Large intestine (tissue), 3 donors: ENCODE results near the gene DNAH11. TPM values are rescaled to one million over a fixed set of nuclear protein-coding genes. Genes with fewer than 3 reads are reported as not detected.

Source experiments
- DNase-seq, 2 donors: peaks; one replicate each; pipeline versions ENCODE4 v3.0.0 to v3.0.0-alpha.2; 2013
- H3K27ac ChIP-seq: one replicate; pipeline ENCODE4 v1.5.1; 2013; ENCODE audit warnings: low read length
- H3K27me3 ChIP-seq: 2 replicates; pipeline ENCODE4 v1.6.1; 2013; ENCODE audit warnings: low read length; ENCODE audit not compliant: control insufficient read depth, insufficient read depth
- H3K36me3 ChIP-seq: 2 replicates; pipeline ENCODE4 v1.6.1; 2013; ENCODE audit warnings: low read length; ENCODE audit not compliant: control insufficient read depth, insufficient read depth
- H3K4me1 ChIP-seq: one replicate; pipeline ENCODE4 v1.6.1; 2013; ENCODE audit warnings: low read length; ENCODE audit not compliant: control insufficient read depth, insufficient read depth
- H3K4me3 ChIP-seq: one replicate; pipeline ENCODE4 v1.5.1; 2013; ENCODE audit warnings: low read length
- H3K9me3 ChIP-seq: one replicate; pipeline ENCODE4 v1.6.1; 2013; ENCODE audit warnings: mild to moderate bottlenecking, low read depth, low read length, moderate library complexity; ENCODE audit not compliant: control insufficient read depth
- WGBS: methylation state at CpG from one replicate; pipeline ENCODE4 v1.1.5; 2013; ENCODE audit warnings: low lambda C conversion rate; ENCODE audit not compliant: insufficient coverage; 5-methylcytosine and 5-hydroxymethylcytosine counted together
- polyA plus RNA-seq: library from polyadenylated mRNA; unstranded; fragments of 120-200 nt; gene quantifications from one replicate; pipeline ENCODE4 v1.2.1, GENCODE V29; 2013

Gene DNAH11
- polyA plus RNA-seq, 1 donor = 0.40 TPM

DNA sequence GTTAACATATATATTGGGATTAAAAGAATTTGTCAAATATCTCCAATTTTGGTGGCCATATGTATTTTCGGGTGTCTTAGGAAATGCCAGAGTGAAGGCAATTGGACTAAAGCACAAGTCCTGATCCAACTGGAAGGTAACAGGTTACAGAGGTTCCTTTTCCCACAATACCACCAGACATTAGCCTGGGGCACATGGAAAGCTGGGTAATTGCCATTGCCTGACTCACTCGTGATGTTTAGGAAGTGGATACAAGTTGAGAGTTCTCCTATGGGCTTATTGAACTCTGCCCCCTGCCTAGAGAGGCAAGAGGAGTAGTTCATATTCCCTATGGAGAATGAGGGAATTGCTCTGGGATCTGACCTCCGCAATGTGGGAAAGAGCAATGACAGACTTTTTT lies 5.7 kb downstream of the DNAH11 start:
- Histone ChIP-seq H3K27ac (no peak overlapping the region), H3K27me3 (peaks cover 23% of the 10 kb centered on the region), H3K9me3 (no peaks in the 10 kb centered on the region), H3K36me3 (no peaks in the 10 kb centered on the region), H3K4me3 (no peak overlapping the region), H3K4me1 (no peaks in the 10 kb centered on the region)
- no peak for DNase-seq
- no CpG with 5 or more reads among the region's 3 CpGs for WGBS

DNA sequence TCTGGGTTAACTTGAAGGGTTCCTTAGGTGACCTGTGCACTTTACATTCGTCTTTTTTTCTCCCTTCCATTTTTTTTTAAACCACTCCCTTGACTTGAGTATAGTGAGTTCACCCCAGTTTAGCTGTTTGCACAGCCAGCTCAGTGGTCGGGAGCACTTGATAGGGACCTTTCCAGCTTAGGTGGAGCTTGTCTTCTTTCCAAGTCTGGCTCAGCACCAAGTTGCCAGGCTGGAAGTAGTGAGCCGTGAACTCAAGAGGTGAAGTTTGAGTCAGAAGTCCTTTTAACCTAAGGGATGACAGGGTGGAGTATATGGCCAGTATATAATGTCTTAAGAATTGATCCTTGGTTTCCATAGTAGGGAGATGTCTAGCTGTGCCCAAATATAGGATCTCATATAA lies 7.2 kb downstream of the DNAH11 start:
- Histone ChIP-seq H3K36me3 (no peaks in the 10 kb centered on the region), H3K27me3 (peaks cover 11% of the 10 kb centered on the region), H3K4me3 (no peak overlapping the region), H3K4me1 (no peaks in the 10 kb centered on the region), H3K27ac (no peak overlapping the region), H3K9me3 (no peaks in the 10 kb centered on the region)
- no peak for DNase-seq
- WGBS = 88% methylated on average over 1 of the region's 3 CpGs

DNA sequence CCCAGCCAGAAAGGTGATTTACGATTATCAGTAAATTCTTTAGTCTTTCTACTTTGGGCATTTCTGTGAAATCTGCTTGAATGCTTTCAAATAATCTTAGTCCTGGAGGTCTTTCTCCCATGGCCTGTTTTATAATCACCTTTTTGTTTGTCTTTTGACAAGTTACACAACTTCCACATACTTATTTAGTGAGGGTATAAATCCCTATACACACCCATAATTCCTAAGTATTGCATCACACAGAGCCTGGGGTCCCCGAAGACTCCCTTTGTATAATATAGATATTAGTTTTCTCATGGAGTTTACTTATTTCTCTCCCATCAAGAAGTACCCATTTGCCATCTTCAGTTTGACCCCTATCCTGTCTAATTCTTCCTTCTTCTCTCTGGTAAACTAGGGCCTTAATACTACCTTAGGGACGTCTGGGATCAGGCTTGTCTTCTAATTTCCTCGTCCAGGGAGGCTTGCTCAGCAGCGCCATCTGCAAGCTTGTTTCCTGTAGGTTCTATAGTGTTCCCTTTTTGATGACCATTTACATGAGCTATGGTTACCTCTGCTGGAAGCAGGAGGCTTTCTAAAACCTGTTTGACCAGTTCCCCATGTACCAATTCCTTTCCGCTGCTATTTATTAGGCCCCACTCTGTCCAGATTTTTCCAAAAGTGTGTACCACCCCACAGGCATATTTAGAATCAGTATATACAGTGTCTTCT lies 8.1 kb downstream of the DNAH11 start:
- DNase-seq = no peak
- no peaks in the 10 kb centered on the region for H3K4me1 ChIP-seq
- H3K36me3 ChIP-seq = no peaks in the 10 kb centered on the region
- peaks cover 5% of the 10 kb centered on the region for H3K27me3 ChIP-seq
- 60% methylated on average over 1 of the region's 6 CpGs for WGBS
- H3K27ac ChIP-seq = no peak overlapping the region
- H3K9me3 ChIP-seq = no peaks in the 10 kb centered on the region
- no peak overlapping the region for H3K4me3 ChIP-seq

DNA sequence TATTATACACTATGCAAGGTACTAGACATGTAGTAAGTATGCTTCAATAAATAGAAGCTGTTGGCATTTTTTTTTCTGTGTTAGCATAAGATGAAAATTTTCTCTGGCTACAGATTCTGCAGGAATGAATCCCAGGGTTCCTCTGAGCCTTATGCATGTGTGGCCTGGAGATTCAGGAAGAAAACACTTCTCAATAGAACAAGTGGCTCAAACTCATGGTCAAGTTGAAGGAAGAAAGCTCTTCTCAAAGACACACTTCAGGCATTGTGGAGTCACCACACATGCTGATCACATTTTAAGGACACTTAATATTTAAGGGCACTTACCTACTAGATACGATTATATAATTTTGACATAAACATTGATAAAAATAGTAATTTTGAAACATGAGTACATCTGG lies 19.5 kb downstream of the DNAH11 start:
- Histone ChIP-seq H3K4me1 (no peaks in the 10 kb centered on the region), H3K4me3 (no peak overlapping the region), H3K9me3 (no peaks in the 10 kb centered on the region), H3K36me3 (no peaks in the 10 kb centered on the region), H3K27ac (no peak overlapping the region), H3K27me3 (peaks cover 2% of the 10 kb centered on the region)
- no peak for DNase-seq
- no CpG with 5 or more reads among the region's 1 CpG for WGBS

DNA sequence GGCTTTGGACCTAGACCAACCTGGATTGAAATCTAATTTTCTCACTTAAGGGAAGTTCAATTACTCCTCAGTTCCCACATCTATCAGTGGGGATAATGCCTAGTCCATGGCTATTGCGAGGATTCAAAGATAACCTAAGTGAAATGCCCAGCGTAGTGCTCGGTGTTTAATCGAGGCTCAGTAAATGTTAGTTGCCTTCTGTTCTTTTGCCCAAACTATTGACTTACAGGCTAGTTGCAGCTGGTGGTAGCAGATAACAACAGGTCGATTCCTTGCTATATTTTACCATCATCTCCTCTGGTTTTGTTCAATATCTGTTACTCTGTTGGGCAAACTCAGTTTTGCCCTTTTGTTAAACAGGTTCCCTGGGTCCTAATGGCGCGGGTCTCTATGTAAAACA lies 22.8 kb downstream of the DNAH11 start:
- no peak overlapping the region for H3K4me3 ChIP-seq
- DNase-seq = no peak
- no peak overlapping the region for H3K27ac ChIP-seq
- H3K27me3 ChIP-seq = no peaks in the 10 kb centered on the region
- no CpG with 5 or more reads among the region's 7 CpGs for WGBS
- no peaks in the 10 kb centered on the region for H3K4me1 ChIP-seq
- no peaks in the 10 kb centered on the region for H3K36me3 ChIP-seq
- no peaks in the 10 kb centered on the region for H3K9me3 ChIP-seq

DNA sequence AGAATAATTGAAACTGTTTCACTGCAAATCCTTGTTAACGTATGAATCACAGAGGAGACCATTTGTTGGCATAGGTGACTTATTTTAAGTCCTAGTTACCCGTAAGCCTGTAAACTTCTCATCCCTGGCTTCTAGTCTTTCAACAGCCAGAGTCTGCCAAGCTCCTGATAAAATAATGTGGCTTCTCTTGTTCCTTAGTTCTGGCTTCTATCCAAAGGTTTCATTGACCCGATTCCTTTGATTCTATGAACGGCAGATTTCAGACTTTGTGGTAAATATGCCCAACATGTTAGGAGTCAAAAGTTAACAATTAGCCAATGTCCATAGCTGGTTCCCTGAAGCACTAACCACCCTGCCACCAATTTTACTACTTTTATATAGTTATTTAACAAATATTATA lies 23.3 kb downstream of the DNAH11 start:
- no peaks in the 10 kb centered on the region for H3K9me3 ChIP-seq
- no peaks in the 10 kb centered on the region for H3K36me3 ChIP-seq
- H3K4me3 ChIP-seq = no peak overlapping the region
- no peaks in the 10 kb centered on the region for H3K4me1 ChIP-seq
- no peak overlapping the region for H3K27ac ChIP-seq
- no peaks in the 10 kb centered on the region for H3K27me3 ChIP-seq
- no peak for DNase-seq
- no CpG with 5 or more reads among the region's 4 CpGs for WGBS

DNA sequence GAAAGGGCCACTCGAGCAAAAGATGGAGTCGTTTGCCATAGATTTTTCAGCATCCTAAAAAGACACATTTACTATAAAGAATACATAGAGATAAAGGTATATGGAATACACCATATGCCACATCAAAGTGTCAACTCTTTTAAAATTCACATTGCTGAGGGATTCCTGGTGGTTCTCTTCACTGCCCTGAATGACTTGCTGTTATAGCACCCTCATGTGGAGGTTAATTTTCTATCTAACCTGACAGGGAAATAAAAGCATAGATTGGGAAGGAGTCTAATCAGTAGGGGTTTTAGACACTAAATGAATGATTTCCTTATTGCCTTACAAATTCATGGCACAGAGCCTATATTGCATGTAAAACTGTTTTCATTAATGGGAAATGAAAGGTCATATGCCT lies 25.9 kb downstream of the DNAH11 start:
- Histone ChIP-seq H3K4me1 (no peaks in the 10 kb centered on the region), H3K36me3 (no peaks in the 10 kb centered on the region), H3K27ac (no peak overlapping the region), H3K9me3 (no peaks in the 10 kb centered on the region), H3K4me3 (no peak overlapping the region), H3K27me3 (no peaks in the 10 kb centered on the region)
- 83% methylated on average over 1 of the region's 2 CpGs for WGBS
- DNase-seq = no peak

DNA sequence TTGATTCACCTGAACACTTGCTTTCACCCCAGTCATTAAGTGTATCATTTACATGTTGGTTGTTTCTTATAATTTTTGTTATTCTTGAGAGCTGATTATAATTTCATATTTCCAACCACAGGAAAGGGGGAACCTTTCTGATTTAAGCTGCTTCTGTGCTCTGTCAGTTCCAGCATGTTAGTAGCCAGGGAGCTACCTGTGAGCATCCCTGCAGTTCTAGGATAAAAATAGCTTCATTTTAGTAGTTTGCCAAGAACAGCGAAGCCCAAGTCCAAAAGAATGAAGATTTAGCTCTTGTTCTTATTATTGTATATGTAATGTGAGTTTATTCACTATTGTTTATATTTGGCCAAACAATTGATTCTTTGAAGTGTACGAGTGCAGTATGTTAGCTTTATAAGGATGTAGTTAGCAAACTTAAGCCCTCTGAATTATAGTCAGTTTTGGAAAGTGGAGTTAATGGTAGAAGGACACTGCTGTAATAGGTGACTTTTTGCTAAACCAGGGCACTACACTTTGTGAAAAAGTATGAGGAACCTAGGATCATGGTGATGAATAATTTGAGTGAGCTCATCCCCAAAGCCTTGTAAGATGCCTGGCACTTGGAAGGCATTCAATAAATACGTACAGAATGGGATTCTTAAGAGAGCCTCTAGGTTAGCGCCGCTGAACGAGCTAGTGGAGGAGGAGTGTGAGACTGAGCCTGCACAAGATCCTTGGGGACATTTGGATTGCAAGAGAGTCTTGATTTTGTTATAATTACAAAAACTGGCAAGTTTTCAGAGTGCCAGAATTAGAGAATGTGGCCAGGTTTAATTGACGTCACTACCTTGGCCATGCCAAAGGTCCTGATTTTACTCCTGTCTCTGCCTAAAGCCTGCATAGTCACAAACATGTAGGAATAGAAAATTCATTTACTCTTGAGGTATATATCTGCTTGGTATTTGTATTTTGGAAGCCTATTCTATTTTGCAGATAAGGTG lies 29.8 kb downstream of the DNAH11 start:
- no peaks in the 10 kb centered on the region for H3K36me3 ChIP-seq
- H3K4me3 ChIP-seq = no peak overlapping the region
- H3K9me3 ChIP-seq = no peaks in the 10 kb centered on the region
- H3K27ac ChIP-seq = no peak overlapping the region
- 93% methylated on average over 3 of the region's 7 CpGs for WGBS
- H3K27me3 ChIP-seq = no peaks in the 10 kb centered on the region
- H3K4me1 ChIP-seq = no peaks in the 10 kb centered on the region
- DNase-seq = no peak

DNA sequence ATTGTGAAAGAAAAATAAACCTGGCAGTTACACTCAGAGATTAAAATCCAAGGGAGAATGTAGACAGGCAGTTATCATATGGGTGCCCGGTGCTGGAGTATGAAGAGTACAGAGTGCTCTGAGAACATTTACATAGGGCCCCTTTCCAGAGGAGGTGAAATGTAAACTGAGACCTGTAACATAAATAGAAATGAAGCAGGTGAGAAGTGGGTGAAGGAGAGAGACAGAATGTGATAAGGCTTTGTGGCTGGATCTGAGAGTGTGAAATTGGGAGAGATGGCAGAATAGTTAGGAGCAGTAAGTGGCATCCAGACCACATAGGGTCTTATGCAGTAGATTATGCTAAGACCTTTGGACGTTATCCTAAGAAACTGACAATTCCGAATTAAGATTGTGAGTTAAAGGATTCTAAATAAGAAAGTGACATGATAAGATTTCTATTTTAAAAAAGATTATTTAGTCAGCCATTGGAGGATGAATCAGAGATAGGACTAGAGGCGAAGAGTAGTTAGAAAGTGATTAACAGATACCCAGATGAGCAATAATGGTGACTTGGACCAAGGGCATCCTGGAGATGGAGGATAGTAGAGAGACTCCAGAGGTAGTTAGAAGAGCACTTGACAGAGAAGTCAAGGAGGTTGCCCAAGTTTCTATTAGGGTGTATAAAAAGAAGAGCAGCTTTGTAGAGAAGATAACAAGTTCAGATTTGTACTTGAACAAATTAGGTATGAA lies 36.7 kb downstream of the DNAH11 start:
- H3K4me3 ChIP-seq = no peak overlapping the region
- no peaks in the 10 kb centered on the region for H3K36me3 ChIP-seq
- DNase-seq = no peak
- WGBS = 70% methylated on average over 2 of the region's 4 CpGs
- H3K4me1 ChIP-seq = no peaks in the 10 kb centered on the region
- H3K27me3 ChIP-seq = no peaks in the 10 kb centered on the region
- no peaks in the 10 kb centered on the region for H3K9me3 ChIP-seq
- H3K27ac ChIP-seq = no peak overlapping the region

DNA sequence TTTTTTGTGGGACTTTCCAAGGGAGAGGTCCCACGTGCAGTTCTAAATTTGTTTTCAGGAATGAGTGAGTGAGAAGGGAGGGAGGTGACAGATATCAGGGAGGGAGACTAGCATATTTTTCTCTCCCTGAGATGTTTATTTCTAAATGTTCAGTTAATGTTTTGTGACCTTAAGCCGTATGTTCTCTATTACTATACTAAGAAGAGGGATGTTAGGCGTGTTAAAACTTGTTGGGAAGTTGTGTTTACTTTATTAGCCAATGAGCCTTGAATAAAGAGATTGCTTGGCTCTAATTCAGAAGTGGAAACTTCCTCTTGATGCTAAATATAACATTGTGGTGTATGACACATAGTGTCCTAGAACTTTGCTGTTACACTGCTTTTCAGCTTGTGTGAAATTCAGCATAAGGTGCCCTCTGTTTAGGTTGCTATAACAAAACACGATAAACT lies 37.3 kb downstream of the DNAH11 start:
- no peak overlapping the region for H3K27ac ChIP-seq
- no peaks in the 10 kb centered on the region for H3K4me1 ChIP-seq
- no CpG with 5 or more reads among the region's 4 CpGs for WGBS
- H3K36me3 ChIP-seq = no peaks in the 10 kb centered on the region
- no peaks in the 10 kb centered on the region for H3K9me3 ChIP-seq
- peak in 1 of 2 donors; percentile 10 for DNase-seq
- no peak overlapping the region for H3K4me3 ChIP-seq
- no peaks in the 10 kb centered on the region for H3K27me3 ChIP-seq
